HepG2 (cell line): Measurements from ENCODE around the gene FBXO41. TPM values are rescaled to one million over a fixed set of nuclear protein-coding genes. Genes with fewer than 3 reads are reported as not detected.

Experiments
- HHEX ChIP-seq: IDR thresholded peaks from 2 replicates; pipeline ENCODE4 v1.6.1; 2016; ENCODE audit warnings: control low read depth
- MEIS1 ChIP-seq: sonication (generic); formaldehyde crosslinking; IDR thresholded peaks from 2 replicates; pipeline ENCODE4 v1.9.0; 2021; ENCODE audit warnings: mild to moderate bottlenecking, missing genetic modification reagents, moderate library complexity, borderline replicate concordance
- NONO ChIP-seq, 2 experiments: fragments of 450-650 bp in 1 of 2; sonication (generic) in 1 of 2; formaldehyde crosslinking in 1 of 2; IDR thresholded peaks in 1 of 2; conservative IDR thresholded peaks in 1 of 2; 2 replicates each; pipeline versions ENCODE4 v1.6.1 to v1.8.0; 2017 to 2022; ENCODE audit warnings: mild to moderate bottlenecking in 1 of 2, missing genetic modification reagents in 1 of 2, moderate library complexity in 1 of 2
- SNRNP70 ChIP-seq: fragments of 200-400 bp; formaldehyde crosslinking; IDR thresholded peaks from 2 replicates; pipeline ENCODE4 v1.6.1; 2017; ENCODE audit warnings: mild to moderate bottlenecking, low read depth, low read length, moderate library complexity
- ZBTB14 ChIP-seq: sonication (generic); formaldehyde crosslinking; IDR thresholded peaks from 2 replicates; pipeline ENCODE4 v1.4.0; 2020; ENCODE audit warnings: missing genetic modification reagents
- ZMAT3 ChIP-seq: sonication (generic); formaldehyde crosslinking; conservative IDR thresholded peaks from 2 replicates; pipeline ENCODE4 v1.7.0; 2021; ENCODE audit warnings: missing genetic modification reagents
- ZMYM4 ChIP-seq: sonication (generic); formaldehyde crosslinking; IDR thresholded peaks from 2 replicates; pipeline ENCODE4 v1.8.1; 2023; ENCODE audit warnings: mild to moderate bottlenecking, missing genetic modification reagents
- ZNF326 ChIP-seq: sonication (generic); formaldehyde crosslinking; IDR thresholded peaks from 2 replicates; pipeline ENCODE4 v1.4.0; 2020; ENCODE audit warnings: missing genetic modification reagents, borderline replicate concordance
- ZNF431 ChIP-seq: sonication (generic); formaldehyde crosslinking; IDR thresholded peaks from 2 replicates; pipeline ENCODE4 v1.9.0; 2022; ENCODE audit warnings: missing genetic modification reagents, low read depth, mild to moderate bottlenecking, borderline replicate concordance
- ZNF772 ChIP-seq: sonication (generic); formaldehyde crosslinking; IDR thresholded peaks from 2 replicates; pipeline ENCODE4 v1.5.0; 2020; ENCODE audit warnings: mild to moderate bottlenecking, missing genetic modification reagents
- ZNF773 ChIP-seq: sonication (generic); formaldehyde crosslinking; IDR thresholded peaks from 2 replicates; pipeline ENCODE4 v1.4.0; 2020; ENCODE audit warnings: missing genetic modification reagents, borderline replicate concordance
- ZNF891 ChIP-seq: sonication (generic); formaldehyde crosslinking; IDR thresholded peaks from 2 replicates; pipeline ENCODE4 v1.5.0; 2020; ENCODE audit warnings: mild to moderate bottlenecking, missing genetic modification reagents
- ZZZ3 ChIP-seq: sonication (generic); formaldehyde crosslinking; IDR thresholded peaks from 2 replicates; pipeline ENCODE4 v1.4.0; 2020; ENCODE audit warnings: missing genetic modification reagents, mild to moderate bottlenecking, borderline replicate concordance
- polyA plus RNA-seq, 8 experiments: library from polyadenylated mRNA; depleted of rRNA in 3 of 8; stranded (reverse) in 7 of 8; unstranded in 1 of 8; fragments of >200 nt; fragmentation: Illumina TruSeq in 4 of 8; extraction: Trizol in 4 of 8; gene quantifications; 2 replicates each; pipeline versions ENCODE4 v1.2.1 to v1.2.3, GENCODE V29; 2011 to 2016; ENCODE audit warnings: low read depth in 4 of 8, missing spikeins in 1 of 8, mixed read lengths in 1 of 8; ENCODE audit not compliant: insufficient read depth in 1 of 8
- total RNA-seq, 5 experiments: library from RNA; depleted of rRNA; stranded (reverse); fragments of >200 nt; fragmentation: Illumina TruSeq; extraction: Trizol; gene quantifications; 2 replicates each; pipeline ENCODE4 v1.2.3, GENCODE V29; 2016; ENCODE audit warnings: low read depth in 1 of 5
- TF ChIP-seq, protein P1 (sequence below): sonication (generic); formaldehyde crosslinking; IDR thresholded peaks from 2 replicates; pipeline ENCODE4 v1.5.0; 2020; ENCODE audit warnings: missing genetic modification reagents
- TF ChIP-seq, protein P2 (sequence below): sonication (generic); formaldehyde crosslinking; IDR thresholded peaks from 2 replicates; pipeline ENCODE4 v1.8.0; 2022; ENCODE audit warnings: missing genetic modification reagents, mild to moderate bottlenecking, borderline replicate concordance
- TF ChIP-seq, protein P3 (sequence below): sonication (generic); formaldehyde crosslinking; IDR thresholded peaks from 2 replicates; pipeline ENCODE4 v1.4.0; 2020; ENCODE audit warnings: mild to moderate bottlenecking, missing genetic modification reagents
- TF ChIP-seq, protein P4 (sequence below): sonication (generic); formaldehyde crosslinking; IDR thresholded peaks from 2 replicates; pipeline ENCODE4; 2020; ENCODE audit warnings: missing genetic modification reagents, mild to moderate bottlenecking, borderline replicate concordance

FBXO41 gene
- total and polyA plus RNA-seq, 2 of the 13 experiments (the other 11 are each of a cell fraction or from before 2014, with no cell fraction given): 4.2 to 10.3 TPM

DNA sequence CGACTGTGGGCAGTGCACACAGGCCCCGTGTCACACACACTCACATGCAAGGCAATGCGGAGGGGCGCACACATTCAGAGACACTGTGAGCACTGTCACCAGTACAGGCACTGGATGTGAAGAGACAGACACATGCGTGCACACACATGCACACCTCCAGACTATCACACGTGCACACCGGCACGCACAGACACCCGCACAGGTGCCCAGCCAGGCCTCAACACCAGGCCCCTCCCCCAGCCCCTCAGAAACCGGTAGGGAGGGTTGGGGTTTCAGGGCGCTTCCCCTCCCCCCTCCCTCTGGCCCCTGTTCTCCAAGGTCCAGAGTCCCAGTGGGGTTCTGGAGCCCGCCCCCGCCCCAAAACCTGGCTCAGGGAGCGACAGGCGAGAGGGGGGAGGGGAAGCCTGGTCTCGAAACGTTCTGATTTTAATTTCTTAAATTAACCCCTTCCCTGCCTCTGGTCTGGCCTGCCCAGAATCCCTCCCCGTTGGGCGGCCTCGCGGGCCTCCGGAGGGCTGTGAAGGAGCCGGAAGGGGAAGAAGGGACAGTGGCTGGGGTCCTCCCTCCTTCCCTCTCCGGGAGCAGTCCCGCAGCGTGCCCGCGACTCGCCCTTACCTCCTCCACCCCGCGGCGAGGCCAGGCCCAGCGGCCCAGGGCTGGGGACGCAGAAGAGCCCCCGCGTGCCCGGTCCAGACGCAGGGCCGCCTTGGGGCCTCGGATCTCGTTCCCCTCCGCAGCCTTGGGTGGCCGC is 558 bp downstream of the FBXO41 start (continued):
- TF ChIP-seq, protein P1, sequence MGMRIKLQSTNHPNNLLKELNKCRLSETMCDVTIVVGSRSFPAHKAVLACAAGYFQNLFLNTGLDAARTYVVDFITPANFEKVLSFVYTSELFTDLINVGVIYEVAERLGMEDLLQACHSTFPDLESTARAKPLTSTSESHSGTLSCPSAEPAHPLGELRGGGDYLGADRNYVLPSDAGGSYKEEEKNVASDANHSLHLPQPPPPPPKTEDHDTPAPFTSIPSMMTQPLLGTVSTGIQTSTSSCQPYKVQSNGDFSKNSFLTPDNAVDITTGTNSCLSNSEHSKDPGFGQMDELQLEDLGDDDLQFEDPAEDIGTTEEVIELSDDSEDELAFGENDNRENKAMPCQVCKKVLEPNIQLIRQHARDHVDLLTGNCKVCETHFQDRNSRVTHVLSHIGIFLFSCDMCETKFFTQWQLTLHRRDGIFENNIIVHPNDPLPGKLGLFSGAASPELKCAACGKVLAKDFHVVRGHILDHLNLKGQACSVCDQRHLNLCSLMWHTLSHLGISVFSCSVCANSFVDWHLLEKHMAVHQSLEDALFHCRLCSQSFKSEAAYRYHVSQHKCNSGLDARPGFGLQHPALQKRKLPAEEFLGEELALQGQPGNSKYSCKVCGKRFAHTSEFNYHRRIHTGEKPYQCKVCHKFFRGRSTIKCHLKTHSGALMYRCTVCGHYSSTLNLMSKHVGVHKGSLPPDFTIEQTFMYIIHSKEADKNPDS (CRISPR knock-in tag): no peak
- no peak for TF ChIP-seq SNRNP70
- no peak for TF ChIP-seq ZNF431 (CRISPR knock-in tag)
- peak; percentile 93; the same call in 1 of the 2 replicates for TF ChIP-seq ZNF891
- no peak for TF ChIP-seq HHEX (CRISPR knock-in tag)
- TF ChIP-seq, protein P2, sequence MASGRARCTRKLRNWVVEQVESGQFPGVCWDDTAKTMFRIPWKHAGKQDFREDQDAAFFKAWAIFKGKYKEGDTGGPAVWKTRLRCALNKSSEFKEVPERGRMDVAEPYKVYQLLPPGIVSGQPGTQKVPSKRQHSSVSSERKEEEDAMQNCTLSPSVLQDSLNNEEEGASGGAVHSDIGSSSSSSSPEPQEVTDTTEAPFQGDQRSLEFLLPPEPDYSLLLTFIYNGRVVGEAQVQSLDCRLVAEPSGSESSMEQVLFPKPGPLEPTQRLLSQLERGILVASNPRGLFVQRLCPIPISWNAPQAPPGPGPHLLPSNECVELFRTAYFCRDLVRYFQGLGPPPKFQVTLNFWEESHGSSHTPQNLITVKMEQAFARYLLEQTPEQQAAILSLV (CRISPR knock-in tag): no peak
- TF ChIP-seq, protein P3, sequence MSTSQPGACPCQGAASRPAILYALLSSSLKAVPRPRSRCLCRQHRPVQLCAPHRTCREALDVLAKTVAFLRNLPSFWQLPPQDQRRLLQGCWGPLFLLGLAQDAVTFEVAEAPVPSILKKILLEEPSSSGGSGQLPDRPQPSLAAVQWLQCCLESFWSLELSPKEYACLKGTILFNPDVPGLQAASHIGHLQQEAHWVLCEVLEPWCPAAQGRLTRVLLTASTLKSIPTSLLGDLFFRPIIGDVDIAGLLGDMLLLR (CRISPR knock-in tag): no peak
- no peak for TF ChIP-seq NONO (IDR thresholded peaks at IDR 0.05)
- no peak for TF ChIP-seq NONO (CRISPR knock-in tag; conservative IDR thresholded peaks at IDR 0.05)
- TF ChIP-seq ZBTB14 (CRISPR knock-in tag): no peak
- TF ChIP-seq ZNF326 (CRISPR knock-in tag): no peak
- TF ChIP-seq, protein P4, sequence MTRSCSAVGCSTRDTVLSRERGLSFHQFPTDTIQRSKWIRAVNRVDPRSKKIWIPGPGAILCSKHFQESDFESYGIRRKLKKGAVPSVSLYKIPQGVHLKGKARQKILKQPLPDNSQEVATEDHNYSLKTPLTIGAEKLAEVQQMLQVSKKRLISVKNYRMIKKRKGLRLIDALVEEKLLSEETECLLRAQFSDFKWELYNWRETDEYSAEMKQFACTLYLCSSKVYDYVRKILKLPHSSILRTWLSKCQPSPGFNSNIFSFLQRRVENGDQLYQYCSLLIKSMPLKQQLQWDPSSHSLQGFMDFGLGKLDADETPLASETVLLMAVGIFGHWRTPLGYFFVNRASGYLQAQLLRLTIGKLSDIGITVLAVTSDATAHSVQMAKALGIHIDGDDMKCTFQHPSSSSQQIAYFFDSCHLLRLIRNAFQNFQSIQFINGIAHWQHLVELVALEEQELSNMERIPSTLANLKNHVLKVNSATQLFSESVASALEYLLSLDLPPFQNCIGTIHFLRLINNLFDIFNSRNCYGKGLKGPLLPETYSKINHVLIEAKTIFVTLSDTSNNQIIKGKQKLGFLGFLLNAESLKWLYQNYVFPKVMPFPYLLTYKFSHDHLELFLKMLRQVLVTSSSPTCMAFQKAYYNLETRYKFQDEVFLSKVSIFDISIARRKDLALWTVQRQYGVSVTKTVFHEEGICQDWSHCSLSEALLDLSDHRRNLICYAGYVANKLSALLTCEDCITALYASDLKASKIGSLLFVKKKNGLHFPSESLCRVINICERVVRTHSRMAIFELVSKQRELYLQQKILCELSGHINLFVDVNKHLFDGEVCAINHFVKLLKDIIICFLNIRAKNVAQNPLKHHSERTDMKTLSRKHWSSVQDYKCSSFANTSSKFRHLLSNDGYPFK (CRISPR knock-in tag): no peak
- TF ChIP-seq ZMYM4 (CRISPR knock-in tag): no peak; the same call in 1 of the 2 replicates
- no peak for TF ChIP-seq ZNF772 (CRISPR knock-in tag)
- TF ChIP-seq ZZZ3 (CRISPR knock-in tag): no peak
- TF ChIP-seq ZNF773: no peak
- TF ChIP-seq MEIS1 (CRISPR knock-in tag): peak; percentile 75; the same call in 1 of the 2 replicates
- peak; percentile 28; the same call in 1 of the 2 replicates for TF ChIP-seq ZMAT3 (CRISPR knock-in tag)
